GM12892 (cell line): ENCODE results near the gene HBB. TPM values are rescaled to one million over a fixed set of nuclear protein-coding genes. Genes with fewer than 3 reads are reported as not detected.
"Not testable (repeated sequence)": the region's sequence is repeated elsewhere in the genome, so short reads cannot be mapped to it uniquely, and the experiment has no call there.

Experiments
- DNase-seq: peaks from one replicate; pipeline ENCODE4 v3.0.0; 2011; ENCODE audit not compliant: insufficient read length
- FAIRE-seq: peaks from 2 replicates; lab custom pipeline; 2011; peaks lifted over from hg19 to GRCh38; lab: Jason Lieb, UNC
- POLR2A ChIP-seq: IDR thresholded peaks from 2 replicates; pipeline ENCODE4 v1.6.1; 2011; ENCODE audit warnings: low read depth, low read length, control low read depth
- POLR2AphosphoS5 ChIP-seq: IDR thresholded peaks from 2 replicates; pipeline ENCODE4 v1.6.1; 2011; ENCODE audit warnings: low read depth, low read length, control low read depth
- TAF1 ChIP-seq: IDR thresholded peaks from 2 replicates; pipeline ENCODE4 v1.6.1; 2011; ENCODE audit warnings: low read depth, mild to moderate bottlenecking, control low read depth, low read length, borderline replicate concordance
- polyA plus RNA-seq: library from polyadenylated mRNA; unstranded; fragments of >200 nt; gene quantifications from one replicate; pipeline ENCODE4 v1.2.1, GENCODE V29; 2012; ENCODE audit warnings: missing spikeins, inconsistent platforms; ENCODE audit not compliant: missing spikeins

Gene HBB
- not detected for polyA plus RNA-seq

DNA sequence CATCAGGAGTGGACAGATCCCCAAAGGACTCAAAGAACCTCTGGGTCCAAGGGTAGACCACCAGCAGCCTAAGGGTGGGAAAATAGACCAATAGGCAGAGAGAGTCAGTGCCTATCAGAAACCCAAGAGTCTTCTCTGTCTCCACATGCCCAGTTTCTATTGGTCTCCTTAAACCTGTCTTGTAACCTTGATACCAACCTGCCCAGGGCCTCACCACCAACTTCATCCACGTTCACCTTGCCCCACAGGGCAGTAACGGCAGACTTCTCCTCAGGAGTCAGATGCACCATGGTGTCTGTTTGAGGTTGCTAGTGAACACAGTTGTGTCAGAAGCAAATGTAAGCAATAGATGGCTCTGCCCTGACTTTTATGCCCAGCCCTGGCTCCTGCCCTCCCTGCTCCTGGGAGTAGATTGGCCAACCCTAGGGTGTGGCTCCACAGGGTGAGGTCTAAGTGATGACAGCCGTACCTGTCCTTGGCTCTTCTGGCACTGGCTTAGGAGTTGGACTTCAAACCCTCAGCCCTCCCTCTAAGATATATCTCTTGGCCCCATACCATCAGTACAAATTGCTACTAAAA lies at the start of gene HBB:
Gene HBB (minus strand): TSS at position 340 of the 579 bp plus-strand sequence. CDS start 50 bp downstream, at position 290.
- no peak for DNase-seq
- TF ChIP-seq POLR2A (no peak), POLR2AphosphoS5 (no peak), TAF1 (no peak)
- FAIRE-seq: no peak

DNA sequence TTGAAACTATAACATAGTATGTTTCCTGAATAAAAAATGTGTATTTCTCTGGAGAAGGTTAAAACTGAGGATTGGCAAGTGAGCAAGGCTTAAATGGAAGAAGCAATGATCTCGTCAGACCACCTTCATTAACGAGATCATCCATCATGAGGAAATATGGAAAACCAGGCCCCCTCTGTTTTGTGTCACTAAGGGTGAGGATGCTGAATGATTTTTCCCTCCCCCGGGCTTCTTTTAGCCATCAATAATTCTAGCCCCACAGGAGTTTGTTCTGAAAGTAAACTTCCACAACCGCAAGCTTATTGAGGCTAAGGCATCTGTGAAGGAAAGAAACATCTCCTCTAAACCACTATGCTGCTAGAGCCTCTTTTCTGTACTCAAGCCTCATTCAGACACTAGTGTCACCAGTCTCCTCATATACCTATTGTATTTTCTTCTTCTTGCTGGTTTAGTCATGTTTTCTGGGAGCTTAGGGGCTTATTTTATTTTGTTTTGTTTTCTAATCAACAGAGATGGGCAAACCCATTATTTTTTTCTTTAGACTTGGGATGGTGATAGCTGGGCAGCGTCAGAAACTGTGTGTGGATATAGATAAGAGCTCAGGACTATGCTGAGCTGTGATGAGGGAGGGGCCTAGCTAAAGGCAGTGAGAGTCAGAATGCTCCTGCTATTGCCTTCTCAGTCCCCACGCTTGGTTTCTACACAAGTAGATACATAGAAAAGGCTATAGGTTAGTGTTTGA lies 48.7 kb upstream of the HBB start:
- TF ChIP-seq POLR2A (no peak), POLR2AphosphoS5 (no peak), TAF1 (no peak)
- FAIRE-seq (no peak), DNase-seq (no peak)

DNA sequence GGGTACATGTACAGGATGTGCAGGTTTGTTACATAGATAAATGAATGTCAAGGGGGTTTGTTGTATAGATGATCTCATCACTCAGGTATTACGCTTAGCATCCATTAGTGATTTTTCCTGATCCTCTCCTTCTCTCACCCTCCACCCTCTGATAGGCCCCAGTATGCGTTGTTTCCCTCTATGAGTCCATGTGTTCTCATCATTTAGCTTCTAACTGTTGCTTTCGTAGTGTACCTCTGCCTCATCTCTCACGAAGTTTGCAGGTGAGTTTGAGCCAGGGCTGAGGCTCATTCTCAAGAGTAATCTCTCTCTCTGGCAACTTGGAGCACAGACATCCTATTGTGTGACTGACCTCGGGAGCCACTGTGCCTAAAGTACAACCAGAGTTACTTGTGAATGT lies 47.5 kb upstream of the HBB start:
- no peak for DNase-seq
- peak; percentile 30 for FAIRE-seq
- TF ChIP-seq POLR2AphosphoS5 (no peak), POLR2A (no peak), TAF1 (no peak)

DNA sequence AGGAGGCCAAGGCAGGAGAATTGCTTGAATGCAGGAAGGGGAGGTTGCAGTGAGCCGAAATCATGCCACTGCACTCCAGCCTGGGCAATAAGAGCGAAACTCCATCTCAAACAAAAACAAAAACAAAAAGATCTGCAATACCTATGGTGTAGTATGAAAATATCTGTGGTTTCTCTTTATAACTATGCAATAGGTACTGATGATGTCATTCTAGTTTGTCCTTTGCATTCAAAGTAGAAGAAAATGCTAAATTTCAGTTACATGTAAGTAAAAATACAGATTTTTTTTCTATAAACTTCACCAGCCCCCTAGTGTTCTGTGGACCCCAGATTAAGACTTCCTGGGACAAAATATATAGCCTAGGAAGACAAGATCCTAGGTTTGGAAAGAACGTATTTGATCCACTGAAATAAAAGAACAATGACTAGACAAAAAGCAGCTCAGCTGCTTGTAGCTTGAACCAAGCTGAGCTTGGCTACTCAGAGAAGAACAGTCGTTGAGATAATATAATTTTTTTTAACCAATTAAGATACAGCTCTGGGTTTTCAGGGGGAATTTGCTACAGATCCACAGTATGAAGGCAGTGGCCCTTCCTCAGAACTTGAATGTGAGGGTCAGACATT lies 45.6 kb upstream of the HBB start:
- DNase-seq (no peak), FAIRE-seq (no peak)
- no peak for TF ChIP-seq POLR2A
- no peak for TF ChIP-seq TAF1
- TF ChIP-seq POLR2AphosphoS5: no peak

DNA sequence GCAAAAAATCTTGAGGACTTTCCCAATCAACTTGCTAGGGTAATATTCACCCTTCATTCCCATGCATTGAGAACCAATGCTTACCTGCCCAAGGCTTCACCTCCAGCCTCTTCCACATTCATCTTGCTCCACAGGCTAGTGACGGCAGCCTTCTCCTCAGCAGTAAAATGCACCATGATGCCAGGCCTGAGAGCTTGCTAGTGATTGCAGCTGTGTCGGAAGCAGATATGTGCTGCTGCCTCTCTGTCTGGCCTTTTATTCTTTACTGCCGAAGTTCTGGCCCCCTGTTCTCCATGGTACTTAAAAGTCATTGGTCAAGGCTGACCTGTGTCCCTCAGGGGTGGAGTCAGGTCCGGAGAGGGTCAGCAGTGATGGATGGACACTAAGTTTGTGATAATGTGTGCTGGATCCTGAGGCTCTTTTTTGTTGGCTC lies 42.9 kb upstream of the HBB start, which contains the start of gene HBE1:
Gene HBE1 (minus strand): TSS at position 231 of the 433 bp plus-strand sequence. CDS start 55 bp downstream, at position 176.
- DNase-seq (no peak), FAIRE-seq (no peak)
- TF ChIP-seq POLR2A: no peak
- no peak for TF ChIP-seq POLR2AphosphoS5
- no peak for TF ChIP-seq TAF1

DNA sequence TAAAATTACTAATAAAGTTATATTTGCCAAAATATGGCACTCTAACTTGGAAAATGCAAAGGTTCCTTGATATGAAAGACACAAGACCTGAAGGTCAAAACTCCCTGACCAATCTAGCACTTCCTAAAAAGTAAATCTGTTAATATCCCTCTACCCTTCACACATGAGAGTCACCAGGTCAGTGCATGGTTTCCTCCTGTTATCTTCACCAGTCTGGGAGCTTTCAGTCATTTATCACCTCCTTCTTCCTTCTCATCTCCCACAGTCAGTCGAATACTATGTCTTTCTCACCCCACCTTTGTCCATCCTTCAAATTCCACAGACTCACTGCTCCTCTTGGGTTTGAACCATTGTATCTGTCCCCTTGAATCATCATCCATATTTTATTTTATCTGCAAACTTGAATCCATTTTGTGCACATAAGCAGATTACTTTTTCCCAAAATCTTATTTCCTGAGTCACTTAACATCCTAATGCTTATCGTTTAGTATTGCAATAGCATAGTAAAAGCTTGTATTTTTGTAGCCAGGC lies 40.2 kb upstream of the HBB start:
- TF ChIP-seq TAF1 (no peak), POLR2AphosphoS5 (no peak), POLR2A (no peak)
- FAIRE-seq: no peak
- no peak for DNase-seq

DNA sequence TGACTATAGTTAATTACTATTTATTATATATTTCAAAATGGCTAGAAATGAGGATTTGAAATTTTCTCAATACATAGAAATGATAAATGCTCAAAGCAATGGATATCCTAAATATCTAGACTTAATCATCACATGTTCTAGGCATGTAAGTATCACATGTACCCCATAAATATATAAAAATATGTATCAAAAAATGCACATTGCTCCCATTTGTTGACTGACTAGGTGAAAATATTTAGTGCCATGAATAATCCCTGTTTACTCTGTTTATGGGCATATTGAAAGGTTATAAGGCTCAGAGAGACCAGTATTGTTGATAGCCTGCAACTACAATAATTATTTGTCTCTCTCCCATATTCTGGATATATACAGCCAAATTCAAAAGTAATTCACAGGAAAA lies 39.7 kb upstream of the HBB start:
- TF ChIP-seq POLR2AphosphoS5 (no peak), TAF1 (no peak), POLR2A (no peak)
- FAIRE-seq: no peak
- no peak for DNase-seq

DNA sequence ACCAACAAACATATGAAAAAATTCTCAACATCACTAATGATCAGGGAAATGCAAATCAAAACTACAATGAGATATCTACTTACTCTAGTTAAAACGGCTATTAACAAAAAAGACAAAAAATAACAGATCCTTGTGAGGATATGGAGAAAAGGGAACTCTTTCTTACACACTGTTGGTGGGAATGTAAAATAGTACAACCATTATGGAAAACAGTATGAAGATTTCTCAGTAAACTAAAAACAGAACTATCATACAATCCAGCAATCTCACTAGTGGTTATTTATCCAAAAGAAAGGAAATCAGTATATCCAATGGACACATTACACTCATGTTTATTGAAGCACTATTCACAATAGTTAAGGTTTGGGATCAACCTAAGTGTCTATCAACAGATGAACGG lies 39.0 kb upstream of the HBB start:
- no peak for TF ChIP-seq POLR2A
- no peak for TF ChIP-seq POLR2AphosphoS5
- TF ChIP-seq TAF1: no peak
- FAIRE-seq (no peak), DNase-seq (no peak)

DNA sequence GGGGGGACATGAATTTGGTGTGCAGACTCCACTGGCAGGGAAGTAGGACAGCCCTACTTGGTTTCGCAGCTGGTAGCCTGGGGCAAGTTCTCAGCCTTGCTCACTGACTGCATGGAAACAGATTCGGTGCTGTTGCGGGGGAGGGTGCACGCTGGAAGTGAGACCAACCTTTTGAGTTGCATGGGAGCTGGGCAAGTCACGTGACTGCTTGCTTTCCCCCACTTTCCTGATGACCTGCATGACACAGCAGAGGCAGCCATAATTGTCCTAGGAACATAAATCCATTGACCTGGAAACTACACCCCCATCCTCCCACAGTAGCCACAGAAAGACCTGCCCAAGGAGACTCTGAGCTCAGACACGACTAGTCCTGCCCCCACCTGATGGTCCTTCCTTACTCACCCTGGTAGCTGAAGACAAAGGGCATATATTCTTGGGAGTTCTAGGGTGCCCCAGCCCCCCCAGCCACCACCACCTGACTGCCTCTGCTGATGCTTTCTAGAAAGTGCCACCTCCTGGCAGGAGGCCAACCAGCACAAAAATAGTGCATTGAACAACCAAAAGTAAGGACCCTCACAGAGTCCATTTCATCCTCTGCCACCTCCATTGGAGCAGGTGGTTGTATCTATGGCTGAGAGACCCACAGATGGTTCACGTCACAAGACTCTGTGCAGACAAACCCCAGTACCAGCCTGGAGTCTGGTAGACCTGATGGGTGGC lies 31.8 kb upstream of the HBB start:
- FAIRE-seq (no peak), DNase-seq (no peak)
- no peak for TF ChIP-seq TAF1
- no peak for TF ChIP-seq POLR2AphosphoS5
- no peak for TF ChIP-seq POLR2A

DNA sequence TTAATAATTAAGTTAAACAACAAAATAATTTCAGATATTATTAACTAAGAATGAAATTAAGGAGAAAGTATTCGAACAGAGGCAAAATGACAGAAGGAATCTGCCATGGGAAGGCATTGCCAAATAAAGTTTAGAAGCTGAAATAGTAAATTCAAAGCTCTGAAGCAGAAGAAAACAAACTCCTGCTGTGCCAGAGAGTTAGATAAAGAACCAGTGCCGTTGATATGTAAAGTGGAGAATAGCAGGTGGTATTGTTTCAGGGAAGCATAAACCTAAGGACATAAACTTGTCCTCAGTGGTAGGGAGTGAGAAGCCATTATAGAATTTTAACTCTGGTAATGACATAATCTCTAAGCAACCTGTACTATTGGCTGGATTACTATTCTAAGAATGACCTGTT lies 30.4 kb upstream of the HBB start:
- TF ChIP-seq TAF1: no peak
- DNase-seq (no peak), FAIRE-seq (no peak)

DNA sequence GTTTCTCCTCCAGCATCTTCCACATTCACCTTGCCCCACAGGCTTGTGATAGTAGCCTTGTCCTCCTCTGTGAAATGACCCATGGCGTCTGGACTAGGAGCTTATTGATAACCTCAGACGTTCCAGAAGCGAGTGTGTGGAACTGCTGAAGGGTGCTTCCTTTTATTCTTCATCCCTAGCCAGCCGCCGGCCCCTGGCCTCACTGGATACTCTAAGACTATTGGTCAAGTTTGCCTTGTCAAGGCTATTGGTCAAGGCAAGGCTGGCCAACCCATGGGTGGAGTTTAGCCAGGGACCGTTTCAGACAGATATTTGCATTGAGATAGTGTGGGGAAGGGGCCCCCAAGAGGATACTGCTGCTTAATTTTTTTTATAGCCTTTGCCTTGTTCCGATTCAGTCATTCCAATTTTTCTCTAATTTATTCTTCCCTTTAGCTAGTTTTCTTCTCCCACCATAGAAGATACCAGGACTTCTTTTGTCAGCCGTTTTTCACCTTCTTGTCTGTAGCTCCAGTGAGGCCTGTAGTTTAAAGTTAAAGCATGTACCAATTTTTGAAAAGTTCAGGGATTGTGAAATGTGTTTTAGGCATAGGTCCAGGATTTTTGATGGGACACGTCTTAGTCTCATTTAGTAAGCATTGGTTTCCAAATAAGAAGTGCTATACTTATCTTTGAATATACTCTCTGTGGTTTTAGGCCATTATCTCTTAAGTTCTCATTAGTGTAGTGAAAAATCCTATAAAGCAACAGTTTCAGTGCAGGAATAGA lies 28.0 kb upstream of the HBB start, which contains the start of gene HBG2:
Gene HBG2 (minus strand): TSS at position 136 of the 768 bp plus-strand sequence. CDS start 53 bp downstream, at position 83.
- not testable (repeated sequence) for DNase-seq, FAIRE-seq

DNA sequence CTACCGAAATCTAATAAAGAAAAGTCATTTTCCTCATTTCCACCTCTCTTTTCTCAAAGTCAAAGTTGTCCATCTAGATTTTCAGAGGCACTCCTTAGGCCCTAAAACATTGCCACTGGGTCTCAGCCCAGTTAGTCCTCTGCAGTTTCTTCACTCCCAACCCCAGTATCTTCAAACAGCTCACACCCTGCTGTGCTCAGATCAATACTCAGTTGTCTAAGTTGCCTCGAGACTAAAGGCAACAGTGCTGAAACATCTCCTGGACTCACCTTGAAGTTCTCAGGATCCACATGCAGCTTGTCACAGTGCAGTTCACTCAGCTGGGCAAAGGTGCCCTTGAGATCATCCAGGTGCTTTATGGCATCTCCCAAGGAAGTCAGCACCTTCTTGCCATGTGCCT lies 27.2 kb upstream of the HBB start:
- not testable (repeated sequence) for FAIRE-seq, DNase-seq

DNA sequence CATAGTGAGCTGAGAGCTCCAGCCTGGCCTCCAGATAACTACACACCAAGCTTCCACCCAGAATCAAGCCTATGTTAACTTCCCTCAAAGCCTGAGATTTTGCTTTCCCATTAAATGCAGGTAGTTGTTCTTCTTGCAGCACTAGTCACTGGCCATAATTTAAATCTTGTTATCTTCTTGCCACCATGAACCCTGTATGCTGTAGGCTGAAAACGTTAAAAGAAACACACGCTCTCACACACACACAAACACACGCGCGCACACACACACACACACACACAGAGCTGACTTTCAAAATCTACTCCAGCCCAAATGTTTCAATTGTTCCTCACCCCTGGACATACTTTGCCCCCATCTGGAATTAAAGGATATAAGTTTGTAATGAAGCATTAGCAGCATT lies 26.6 kb upstream of the HBB start:
- FAIRE-seq, DNase-seq: not testable (repeated sequence)
